ENCODE data around the gene TBPL1.
"Not testable (repeated sequence)": the region's sequence is repeated elsewhere in the genome, so short reads cannot be mapped to it uniquely, and the experiment has no call there.

Gene TBPL1

GRCh38 chr6:133918208-133918930 is 34.7 kb upstream of the TBPL1 start:
- H3K9me3 ChIP-seq: no peaks in the 10 kb centered on the region
- no peak overlapping the region for H3K27ac ChIP-seq
- H3K27me3 ChIP-seq: peaks cover 0 to 7% of the 10 kb centered on the region in 2 donors
- no peaks in the 10 kb centered on the region for H3K4me1 ChIP-seq
- no peaks in the 10 kb centered on the region for H3K36me3 ChIP-seq
- no peak for TF ChIP-seq CTCF (IDR thresholded peaks at IDR 0.05)
- intact Hi-C loops (cut with DNase I; ENCODE audit: low total_unique reads): loop anchor here (2.0 kb wide), 1 partner anchor 350 kb away; no protein-coding TSS in a partner anchor
- no peak overlapping the region for H3K4me3 ChIP-seq
- no peak for DNase-seq

GRCh38 chr6:133919362-133919761 is 33.7 kb upstream of the TBPL1 start:
- no peak overlapping the region for H3K4me3 ChIP-seq

GRCh38 chr6:133921249-133921859 is 31.7 kb upstream of the TBPL1 start:
- DNase-seq: peak; percentile 86 to 92
- Histone ChIP-seq H3K9me3 (no peaks in the 10 kb centered on the region), H3K4me1 (no peaks in the 10 kb centered on the region), H3K36me3 (no peaks in the 10 kb centered on the region), H3K27ac (no peak overlapping the region), H3K27me3 (peaks cover 0 to 7% of the 10 kb centered on the region in 2 donors), H3K4me3 (no peak overlapping the region)
- peak; percentile 73 to 88 for TF ChIP-seq CTCF (IDR thresholded peaks at IDR 0.05)
- intact Hi-C loops (cut with DNase I; ENCODE audit: low total_unique reads): loop anchor here (2.0 kb wide), 1 partner anchor 171 kb away; no protein-coding TSS in a partner anchor

More at GRCh38 chr6:133919362-133919761, 33.7 kb upstream of the TBPL1 start:
- intact Hi-C loops (cut with DNase I; ENCODE audit: low total_unique reads): loop anchor here (2.0 kb wide), 1 partner anchor 351 kb away; no protein-coding TSS in a partner anchor
- no peaks in the 10 kb centered on the region for H3K9me3 ChIP-seq
- no peak overlapping the region for H3K27ac ChIP-seq
- H3K36me3 ChIP-seq: no peaks in the 10 kb centered on the region
- no peaks in the 10 kb centered on the region for H3K4me1 ChIP-seq
- peaks cover 0 to 7% of the 10 kb centered on the region in 2 donors for H3K27me3 ChIP-seq
- no peak for TF ChIP-seq CTCF (IDR thresholded peaks at IDR 0.05)
- no peak for DNase-seq

- Histone ChIP-seq H3K9me3 (no peaks in the 10 kb centered on the region), H3K4me3 (no peak overlapping the region), H3K27ac (no peak overlapping the region), H3K36me3 (no peaks in the 10 kb centered on the region), H3K4me1 (no peaks in the 10 kb centered on the region), H3K27me3 (peaks cover 0 to 7% of the 10 kb centered on the region in 2 donors)
- peak; percentile 74 to 77 for DNase-seq
- peak; percentile 83 to 92 for TF ChIP-seq CTCF (IDR thresholded peaks at IDR 0.05)
- intact Hi-C loops (cut with DNase I; ENCODE audit: low total_unique reads): no loop called here
Observed at GRCh38 chr6:133923938-133924593, 29.0 kb upstream of the TBPL1 start.

GRCh38 chr6:133931221-133931620 is 21.8 kb upstream of the TBPL1 start:
- intact Hi-C loops (cut with DNase I; ENCODE audit: low total_unique reads); H3K9me3 ChIP-seq; H3K27me3 ChIP-seq; DNase-seq; H3K27ac ChIP-seq; H3K36me3 ChIP-seq; H3K4me3 ChIP-seq; H3K4me1 ChIP-seq: not testable (repeated sequence)

GRCh38 chr6:133936352-133936751 is 16.7 kb upstream of the TBPL1 start:
- H3K27me3 ChIP-seq; DNase-seq; H3K27ac ChIP-seq; intact Hi-C loops (cut with DNase I; ENCODE audit: low total_unique reads); H3K9me3 ChIP-seq; H3K4me3 ChIP-seq; H3K4me1 ChIP-seq; H3K36me3 ChIP-seq: not testable (repeated sequence)
